ENCODE data around the gene JARID2.

Gene JARID2

DNA sequence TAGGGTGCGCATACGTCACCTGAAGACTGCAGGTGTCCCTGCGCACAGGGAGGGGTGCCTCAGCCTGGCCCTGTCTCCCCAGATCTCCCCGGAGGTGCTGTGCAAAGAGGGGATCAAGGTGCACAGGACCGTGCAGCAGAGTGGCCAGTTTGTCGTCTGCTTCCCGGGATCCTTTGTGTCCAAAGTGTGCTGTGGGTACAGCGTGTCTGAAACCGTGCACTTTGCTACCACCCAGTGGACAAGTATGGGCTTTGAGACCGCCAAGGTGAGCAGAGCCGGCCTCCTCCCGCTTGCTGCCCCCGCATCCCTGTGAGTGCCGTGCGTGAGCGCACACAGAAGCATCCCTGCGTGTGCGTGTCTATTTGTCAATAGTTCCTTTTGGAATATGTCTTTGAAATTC is 266.3 kb downstream of the JARID2 start:
- TF ChIP-seq, protein P1, sequence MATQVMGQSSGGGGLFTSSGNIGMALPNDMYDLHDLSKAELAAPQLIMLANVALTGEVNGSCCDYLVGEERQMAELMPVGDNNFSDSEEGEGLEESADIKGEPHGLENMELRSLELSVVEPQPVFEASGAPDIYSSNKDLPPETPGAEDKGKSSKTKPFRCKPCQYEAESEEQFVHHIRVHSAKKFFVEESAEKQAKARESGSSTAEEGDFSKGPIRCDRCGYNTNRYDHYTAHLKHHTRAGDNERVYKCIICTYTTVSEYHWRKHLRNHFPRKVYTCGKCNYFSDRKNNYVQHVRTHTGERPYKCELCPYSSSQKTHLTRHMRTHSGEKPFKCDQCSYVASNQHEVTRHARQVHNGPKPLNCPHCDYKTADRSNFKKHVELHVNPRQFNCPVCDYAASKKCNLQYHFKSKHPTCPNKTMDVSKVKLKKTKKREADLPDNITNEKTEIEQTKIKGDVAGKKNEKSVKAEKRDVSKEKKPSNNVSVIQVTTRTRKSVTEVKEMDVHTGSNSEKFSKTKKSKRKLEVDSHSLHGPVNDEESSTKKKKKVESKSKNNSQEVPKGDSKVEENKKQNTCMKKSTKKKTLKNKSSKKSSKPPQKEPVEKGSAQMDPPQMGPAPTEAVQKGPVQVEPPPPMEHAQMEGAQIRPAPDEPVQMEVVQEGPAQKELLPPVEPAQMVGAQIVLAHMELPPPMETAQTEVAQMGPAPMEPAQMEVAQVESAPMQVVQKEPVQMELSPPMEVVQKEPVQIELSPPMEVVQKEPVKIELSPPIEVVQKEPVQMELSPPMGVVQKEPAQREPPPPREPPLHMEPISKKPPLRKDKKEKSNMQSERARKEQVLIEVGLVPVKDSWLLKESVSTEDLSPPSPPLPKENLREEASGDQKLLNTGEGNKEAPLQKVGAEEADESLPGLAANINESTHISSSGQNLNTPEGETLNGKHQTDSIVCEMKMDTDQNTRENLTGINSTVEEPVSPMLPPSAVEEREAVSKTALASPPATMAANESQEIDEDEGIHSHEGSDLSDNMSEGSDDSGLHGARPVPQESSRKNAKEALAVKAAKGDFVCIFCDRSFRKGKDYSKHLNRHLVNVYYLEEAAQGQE (IDR thresholded peaks at IDR 0.05; ENCODE audit: insufficient read depth in 1 of 2, low read depth in 2 of 2, low read length in 2 of 2) = no peak
- TF ChIP-seq SIN3A (IDR thresholded peaks at IDR 0.05; ENCODE audit: borderline replicate concordance, insufficient read depth, low read length) = no peak

DNA sequence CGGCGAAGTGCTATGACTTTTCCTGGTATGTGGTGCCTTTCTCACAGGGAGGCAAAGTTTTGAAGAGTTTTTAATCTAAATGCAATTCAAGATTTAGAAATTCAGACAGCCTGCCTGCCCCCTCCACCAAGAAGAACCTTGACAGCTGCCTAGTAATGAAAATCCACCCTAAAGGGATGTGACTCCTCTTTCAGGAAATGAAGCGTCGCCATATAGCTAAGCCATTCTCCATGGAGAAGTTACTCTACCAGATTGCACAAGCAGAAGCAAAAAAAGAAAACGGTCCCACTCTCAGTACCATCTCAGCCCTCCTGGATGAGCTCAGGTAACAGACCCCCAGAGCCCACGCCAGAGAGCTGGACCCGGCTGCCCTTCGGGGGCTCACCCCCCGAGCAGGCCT is 266.9 kb downstream of the JARID2 start:
- TF ChIP-seq SIN3A (IDR thresholded peaks at IDR 0.05; ENCODE audit: borderline replicate concordance, insufficient read depth, low read length) = no peak
- TF ChIP-seq, protein P1 (IDR thresholded peaks at IDR 0.05; ENCODE audit: insufficient read depth in 1 of 2, low read depth in 2 of 2, low read length in 2 of 2) = no peak
- no peak for TF ChIP-seq FOXP2 (optimal IDR thresholded peaks at IDR 0.05; ENCODE audit: borderline replicate concordance, extremely low read depth, extremely low read length, insufficient read depth)
- TF ChIP-seq POLR2AphosphoS5 (IDR thresholded peaks at IDR 0.05; ENCODE audit: low read depth, low read length) = no peak
- no peak for TF ChIP-seq TAF1 (IDR thresholded peaks at IDR 0.05; ENCODE audit: borderline replicate concordance, insufficient read depth, low read length)

DNA sequence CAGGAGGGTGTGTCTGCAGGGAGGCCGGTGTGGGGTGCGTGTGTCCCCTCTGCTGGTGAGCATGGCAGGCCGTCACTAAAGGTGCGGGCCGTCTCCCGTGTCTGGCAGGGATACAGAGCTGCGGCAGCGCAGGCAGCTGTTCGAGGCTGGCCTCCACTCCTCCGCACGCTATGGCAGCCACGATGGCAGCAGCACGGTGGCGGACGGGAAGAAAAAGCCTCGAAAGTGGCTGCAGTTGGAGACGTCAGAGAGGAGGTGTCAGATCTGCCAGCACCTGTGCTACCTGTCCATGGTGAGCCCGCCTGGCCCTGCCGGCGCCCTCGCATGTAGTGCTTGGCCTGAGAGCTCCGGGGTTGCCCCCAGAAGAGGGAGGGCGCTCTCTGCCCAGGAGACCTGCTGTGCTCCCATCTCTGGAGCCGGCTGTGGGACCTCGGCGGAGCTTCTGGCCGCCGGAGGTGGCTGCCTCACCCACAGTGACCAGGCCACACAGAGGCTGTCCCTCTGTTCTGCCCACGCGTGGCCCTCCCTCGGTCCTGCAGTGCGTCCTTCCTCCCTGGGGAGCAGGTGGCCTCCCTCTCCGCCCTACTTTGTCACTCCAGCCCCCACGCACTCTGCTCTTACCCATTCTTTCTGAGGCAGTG is 267.4 kb downstream of the JARID2 start:
- TF ChIP-seq POLR2AphosphoS5 (IDR thresholded peaks at IDR 0.05; ENCODE audit: low read depth, low read length) (no peak), TAF1 (IDR thresholded peaks at IDR 0.05; ENCODE audit: borderline replicate concordance, insufficient read depth, low read length) (no peak), SIN3A (IDR thresholded peaks at IDR 0.05; ENCODE audit: borderline replicate concordance, insufficient read depth, low read length) (no peak), FOXP2 (optimal IDR thresholded peaks at IDR 0.05; ENCODE audit: borderline replicate concordance, extremely low read depth, extremely low read length, insufficient read depth) (no peak)
- TF ChIP-seq, protein P1 (IDR thresholded peaks at IDR 0.05; ENCODE audit: insufficient read depth in 1 of 2, low read depth in 2 of 2, low read length in 2 of 2) = no peak

DNA sequence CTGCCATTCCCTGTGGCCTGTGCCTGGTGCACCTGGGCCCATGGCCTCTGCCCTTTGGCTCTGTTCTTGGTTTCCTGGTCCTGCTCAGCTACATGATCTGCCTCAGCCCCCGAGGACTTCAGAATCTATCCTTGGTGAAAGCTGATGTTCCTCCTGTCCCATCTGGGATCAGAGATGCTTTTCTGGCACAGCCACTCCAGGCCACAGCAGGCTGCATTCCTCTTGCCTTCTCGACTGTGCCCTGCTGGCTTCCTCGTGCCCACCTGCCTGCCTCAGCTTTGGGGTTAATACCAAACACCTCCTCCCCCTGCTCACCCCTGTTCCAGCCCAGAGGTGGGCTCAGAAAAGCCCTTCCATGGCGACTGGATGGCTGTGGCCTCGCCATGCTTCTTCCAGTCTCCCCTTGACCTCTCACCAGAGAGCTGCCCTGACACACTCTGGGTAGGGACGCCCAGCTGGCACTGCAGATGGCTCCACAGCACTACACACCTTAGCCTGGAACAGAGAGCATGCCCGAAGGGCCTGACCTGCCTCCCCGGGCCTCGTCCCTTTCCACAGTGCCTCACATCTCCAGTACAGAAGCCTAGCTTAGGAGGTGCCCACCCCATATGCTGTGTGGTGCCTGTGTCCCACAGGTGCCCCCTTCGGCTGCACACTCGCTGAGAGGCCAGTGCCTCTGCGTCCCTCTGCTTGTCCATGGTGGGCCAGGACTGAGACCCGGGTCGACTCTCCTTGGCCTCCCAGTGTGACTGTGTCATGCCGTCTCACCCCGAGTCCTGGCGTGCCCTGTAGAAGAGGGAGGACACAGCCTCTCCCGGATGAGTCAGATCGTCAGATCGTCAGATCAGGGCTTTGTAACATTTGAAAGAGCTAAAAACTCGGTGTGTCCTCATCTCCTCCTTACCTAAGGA is 268.2 kb downstream of the JARID2 start:
- TF ChIP-seq TAF1 (IDR thresholded peaks at IDR 0.05; ENCODE audit: borderline replicate concordance, insufficient read depth, low read length) (no peak), POLR2AphosphoS5 (IDR thresholded peaks at IDR 0.05; ENCODE audit: low read depth, low read length) (no peak), SIN3A (IDR thresholded peaks at IDR 0.05; ENCODE audit: borderline replicate concordance, insufficient read depth, low read length) (no peak), FOXP2 (optimal IDR thresholded peaks at IDR 0.05; ENCODE audit: borderline replicate concordance, extremely low read depth, extremely low read length, insufficient read depth) (no peak)
- TF ChIP-seq, protein P1 (IDR thresholded peaks at IDR 0.05; ENCODE audit: insufficient read depth in 1 of 2, low read depth in 2 of 2, low read length in 2 of 2) = no peak
